Measurements from ENCODE around the gene EIPR1.

- TF ChIP-seq CTCF (conservative IDR thresholded peaks at IDR 0.05; ENCODE audit: low read depth, low read length) (no peak), RAD21 (IDR thresholded peaks at IDR 0.05; ENCODE audit: low read length) (no peak), MXI1 (IDR thresholded peaks at IDR 0.05; ENCODE audit: borderline replicate concordance, low read depth, low read length) (no peak), CEBPB (IDR thresholded peaks at IDR 0.05; ENCODE audit: low read depth, low read length) (no peak), POLR2A (IDR thresholded peaks at IDR 0.05; ENCODE audit: low read depth, low read length) (no peak), MAFK (IDR thresholded peaks at IDR 0.05; ENCODE audit: low read depth, low read length) (no peak), USF2 (IDR thresholded peaks at IDR 0.05; ENCODE audit: low read depth, low read length) (no peak), SMC3 (IDR thresholded peaks at IDR 0.05; ENCODE audit: low read depth, low read length) (no peak), FOS (IDR thresholded peaks at IDR 0.05; ENCODE audit: low read depth, low read length) (no peak), CHD1 (IDR thresholded peaks at IDR 0.05; ENCODE audit: low read depth, low read length) (no peak), NFE2L2 (IDR thresholded peaks at IDR 0.05; ENCODE audit: low read depth, low read length) (no peak), RFX5 (IDR thresholded peaks at IDR 0.05; ENCODE audit: low read depth, low read length) (no peak), BHLHE40 (IDR thresholded peaks at IDR 0.05; ENCODE audit: low read depth, low read length) (no peak)
Observed at GRCh38 chr2:3376821-3377220, 797 bp downstream of the EIPR1 start.

Data from IMR-90 (cell line).